ENCODE measurements around the gene THSD4.

DNA sequence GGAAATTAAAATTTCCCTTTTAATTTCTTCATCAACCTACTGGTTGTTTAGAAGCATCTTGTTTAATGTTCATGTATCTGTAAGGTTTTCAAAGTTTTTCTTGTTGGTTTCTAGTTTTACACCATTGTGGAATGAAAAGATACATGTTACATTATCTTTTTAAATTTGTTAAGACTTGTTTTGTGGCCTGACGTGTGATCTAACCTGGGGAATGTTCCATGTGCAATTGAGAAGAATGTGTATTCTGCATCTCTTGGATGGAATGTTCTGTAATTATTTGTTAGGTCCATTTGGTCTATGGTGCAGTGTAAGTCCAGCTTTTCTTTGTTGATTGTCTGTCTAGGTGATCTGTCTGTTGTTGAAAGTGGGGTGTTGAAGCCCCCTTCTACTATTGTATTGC lies 45.7 kb downstream of the THSD4 start:
- TF ChIP-seq, protein P1, sequence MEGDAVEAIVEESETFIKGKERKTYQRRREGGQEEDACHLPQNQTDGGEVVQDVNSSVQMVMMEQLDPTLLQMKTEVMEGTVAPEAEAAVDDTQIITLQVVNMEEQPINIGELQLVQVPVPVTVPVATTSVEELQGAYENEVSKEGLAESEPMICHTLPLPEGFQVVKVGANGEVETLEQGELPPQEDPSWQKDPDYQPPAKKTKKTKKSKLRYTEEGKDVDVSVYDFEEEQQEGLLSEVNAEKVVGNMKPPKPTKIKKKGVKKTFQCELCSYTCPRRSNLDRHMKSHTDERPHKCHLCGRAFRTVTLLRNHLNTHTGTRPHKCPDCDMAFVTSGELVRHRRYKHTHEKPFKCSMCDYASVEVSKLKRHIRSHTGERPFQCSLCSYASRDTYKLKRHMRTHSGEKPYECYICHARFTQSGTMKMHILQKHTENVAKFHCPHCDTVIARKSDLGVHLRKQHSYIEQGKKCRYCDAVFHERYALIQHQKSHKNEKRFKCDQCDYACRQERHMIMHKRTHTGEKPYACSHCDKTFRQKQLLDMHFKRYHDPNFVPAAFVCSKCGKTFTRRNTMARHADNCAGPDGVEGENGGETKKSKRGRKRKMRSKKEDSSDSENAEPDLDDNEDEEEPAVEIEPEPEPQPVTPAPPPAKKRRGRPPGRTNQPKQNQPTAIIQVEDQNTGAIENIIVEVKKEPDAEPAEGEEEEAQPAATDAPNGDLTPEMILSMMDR (IDR thresholded peaks at IDR 0.05), result no peak
- TF ChIP-seq POLR2AphosphoS5 (IDR thresholded peaks at IDR 0.05; ENCODE audit: insufficient read depth in 1 of 2, low read depth in 1 of 2), result no peak
